GM12878 (cell line): Measurements from ENCODE around the gene BTG4. TPM values are rescaled to one million over a fixed set of nuclear protein-coding genes. Genes with fewer than 3 reads are reported as not detected.

ENCODE experiments used
- ATAC-seq: fragments of 200-7000 bp; cut with Tn5 transposase; 3 replicates; pipeline ENCODE4 v1.9.1; 2020; ENCODE audit warnings: mild to moderate bottlenecking, moderate library complexity
- BruUV-seq: library from RNA; stranded (reverse); fragments of 400-500 nt; replicated peaks from 2 replicates; lab custom pipeline; 2021; lab: Mats Ljungman, UMichigan
- CTCF ChIA-PET: fragments of 300-600 bp; sonication (Branson Sonifier 250); formaldehyde crosslinking; extraction: SDS; loops from one replicate; lab custom pipeline; 2021; ENCODE audit warnings: inconsistent platforms; lab: Yijun Ruan, JAX
- POLR2A ChIA-PET: fragments of 350-600 bp; formaldehyde crosslinking; extraction: SDS; loops from one replicate; lab custom pipeline; 2021; ENCODE audit warnings: inconsistent platforms; lab: Charles Lee
- RAD21 ChIA-PET: fragments of 300-600 bp; sonication (Branson Sonifier 250); formaldehyde crosslinking; loops from one replicate; lab custom pipeline; 2023; ENCODE audit warnings: antibody characterized with exemption; ENCODE audit not compliant: unreplicated experiment; lab: Charles Lee
- SMC1A ChIA-PET: fragments of 300-600 bp; sonication (Branson Sonifier 250); formaldehyde crosslinking; loops from one replicate; lab custom pipeline; 2023; ENCODE audit not compliant: unreplicated experiment, uncharacterized antibody; lab: Charles Lee
- DNase-seq: peaks from one replicate; pipeline ENCODE4 v3.0.0-alpha.2; 2011; ENCODE audit warnings: low read depth, low spot score
- FAIRE-seq: peaks from 3 replicates; lab custom pipeline; 2011; peaks lifted over from hg19 to GRCh38; lab: Jason Lieb, UNC
- H2AFZ ChIP-seq: 2 replicates; pipeline ENCODE4 v1.6.0; 2011; ENCODE audit warnings: low read depth, low read length, control low read depth; ENCODE audit not compliant: control insufficient read depth
- H3K27ac ChIP-seq: 2 replicates; pipeline ENCODE4 v1.5.1; 2011; ENCODE audit warnings: control low read depth; ENCODE audit not compliant: control insufficient read depth, insufficient read depth
- H3K27me3 ChIP-seq, 2 experiments: replicated peaks in 1 of 2; 2 replicates each; pipeline versions ENCODE4 v1.6.0 to v1.6.1; 2011; ENCODE audit warnings: low read length in 1 of 2; ENCODE audit not compliant: control insufficient read depth in 2 of 2, insufficient read depth in 2 of 2
- H3K36me3 ChIP-seq, 2 experiments: 2 replicates each; pipeline ENCODE4 v1.5.1; 2011; ENCODE audit warnings: low read length in 1 of 2; ENCODE audit not compliant: control insufficient read depth in 2 of 2, insufficient read depth in 2 of 2
- H3K4me1 ChIP-seq: 2 replicates; pipeline ENCODE4 v1.6.1; 2011; ENCODE audit warnings: mild to moderate bottlenecking, low read length, moderate library complexity, mixed read lengths; ENCODE audit not compliant: control insufficient read depth, insufficient read depth
- H3K4me2 ChIP-seq: 2 replicates; pipeline ENCODE4 v1.6.0; 2011; ENCODE audit warnings: control low read depth; ENCODE audit not compliant: control insufficient read depth, insufficient read depth
- H3K4me3 ChIP-seq: fragments of 200-600 bp; sonication (generic); 2 replicates; pipeline ENCODE4 v1.5.1; 2016
- H3K79me2 ChIP-seq: 2 replicates; pipeline ENCODE4 v1.6.0; 2011; ENCODE audit warnings: low read length; ENCODE audit not compliant: control insufficient read depth, insufficient read depth
- H3K9ac ChIP-seq: 2 replicates; pipeline ENCODE4 v1.8.0; 2011; ENCODE audit warnings: low read length, control low read depth, mixed read lengths; ENCODE audit not compliant: control insufficient read depth, insufficient read depth
- H3K9me3 ChIP-seq: replicated peaks from 3 replicates; pipeline ENCODE4 v1.5.1; 2011; ENCODE audit warnings: mild to moderate bottlenecking, low read length; ENCODE audit not compliant: control insufficient read depth, insufficient read depth
- H4K20me1 ChIP-seq: 2 replicates; pipeline ENCODE4 v1.6.0; 2011; ENCODE audit not compliant: control insufficient read depth, insufficient read depth
- CBX3 ChIP-seq: fragments of 200-600 bp; sonication (generic); IDR thresholded peaks from 2 replicates; pipeline ENCODE4 v1.6.1; 2016; ENCODE audit warnings: low read depth, borderline replicate concordance
- HDAC2 ChIP-seq: fragments of 200-600 bp; sonication (generic); IDR thresholded peaks from 2 replicates; pipeline ENCODE4 v1.6.1; 2017
- KAT2A ChIP-seq: conservative IDR thresholded peaks from 2 replicates; pipeline ENCODE4 v1.6.1; 2011; ENCODE audit warnings: low read depth, low read length; ENCODE audit not compliant: control insufficient read depth
- MTA2 ChIP-seq: fragments of 450-650 bp; IDR thresholded peaks from 2 replicates; pipeline ENCODE4 v1.6.1; 2016; ENCODE audit warnings: low read depth, mild to moderate bottlenecking, moderate library complexity
- MYC ChIP-seq: IDR thresholded peaks from 2 replicates; pipeline ENCODE4 v1.6.1; 2011; ENCODE audit warnings: mild to moderate bottlenecking, low read length, moderate library complexity, inconsistent platforms; ENCODE audit not compliant: insufficient read depth, insufficient replicate concordance, insufficient read length, severe bottlenecking
- NFXL1 ChIP-seq: fragments of 450-650 bp; IDR thresholded peaks from 2 replicates; pipeline ENCODE4 v1.6.1; 2017; ENCODE audit warnings: antibody characterized with exemption, mild to moderate bottlenecking, borderline replicate concordance
- POLR2A ChIP-seq: IDR thresholded peaks from 2 replicates; pipeline ENCODE4 v1.6.1; 2011; ENCODE audit warnings: low read depth, mild to moderate bottlenecking, low read length
- RAD21 ChIP-seq: IDR thresholded peaks from 2 replicates; pipeline ENCODE4 v1.6.1; 2011; ENCODE audit warnings: mild to moderate bottlenecking, low read depth, low read length, moderate library complexity; ENCODE audit not compliant: insufficient read depth
- SMC3 ChIP-seq: IDR thresholded peaks from 2 replicates; pipeline ENCODE4 v1.6.1; 2011; ENCODE audit warnings: low read length, improper control_type of control experiment, borderline replicate concordance
- WGBS: methylation state at CpG from one replicate; pipeline ENCODE4 v1.1.6; 2016; ENCODE audit warnings: low lambda C conversion rate; ENCODE audit not compliant: insufficient replicate concordance, insufficient coverage; ENCODE audit errors: missing lambda C conversion rate; 5-methylcytosine and 5-hydroxymethylcytosine counted together
- in situ Hi-C: fragments of 300-500 bp; cut with MboI; formaldehyde crosslinking; loops from 9 replicates; pipeline ENCODE4 v1.14.3; 2018; ENCODE audit warnings: mixed read lengths
- intact Hi-C: fragments of 100-400 bp; cut with micrococcal nuclease; formaldehyde crosslinking; loops from one replicate; pipeline ENCODE4 v1.14.2; 2022; ENCODE audit not compliant: unreplicated experiment
- polyA plus RNA-seq, 11 experiments: library from polyadenylated mRNA; depleted of rRNA in 4 of 11; unstranded in 6 of 11; stranded (reverse) in 5 of 11; fragments of >200 nt; fragmentation: Nextera tagmentation in 4 of 11; fragmentation: Illumina TruSeq in 1 of 11; extraction: Ambion mirVana in 4 of 11; extraction: Trizol in 1 of 11; gene quantifications; 1 replicate in 1 of 11; 2 replicates in 10 of 11; pipeline versions ENCODE4 v1.2.1 to v1.2.3, GENCODE V29; 2011 to 2016; ENCODE audit warnings: inconsistent platforms in 2 of 11, missing spikeins in 2 of 11, low read depth in 1 of 11
- total RNA-seq, 4 experiments: library from RNA; depleted of rRNA in 3 of 4; stranded (reverse); fragments of >200 nt in 3 of 4; fragmentation: Illumina TruSeq in 1 of 4; extraction: Trizol in 1 of 4; gene quantifications; 2 replicates each; pipeline versions ENCODE4 v1.2.1 to v1.2.3, GENCODE V29; 2013 to 2021
- TF ChIP-seq, protein P1 (sequence below): IDR thresholded peaks from 2 replicates; pipeline ENCODE4 v1.6.1; 2011; ENCODE audit warnings: low read depth, low read length, improper control_type of control experiment, borderline replicate concordance
- TF ChIP-seq, protein P2 (sequence below): fragments of 450-650 bp; IDR thresholded peaks from 2 replicates; pipeline ENCODE4 v1.6.1; 2017; ENCODE audit warnings: borderline replicate concordance
- TF ChIP-seq, protein P3 (sequence below): IDR thresholded peaks from 2 replicates; pipeline ENCODE4 v1.6.1; 2012; ENCODE audit warnings: low read depth, low read length, improper control_type of control experiment
- TF ChIP-seq, protein P4 (sequence below), 3 experiments: IDR thresholded peaks in 2 of 3; conservative IDR thresholded peaks in 1 of 3; 2 replicates each; pipeline ENCODE4 v1.5.1; 2011; ENCODE audit warnings: low read depth in 3 of 3, low read length in 3 of 3, mild to moderate bottlenecking in 3 of 3, control low read depth in 2 of 3, moderate library complexity in 2 of 3, inconsistent platforms in 1 of 3, mixed read lengths in 1 of 3; ENCODE audit not compliant: control insufficient read depth in 2 of 3, insufficient read depth in 1 of 3; ENCODE audit errors: extremely low read depth in 1 of 3
- TF ChIP-seq, protein P5 (sequence below): IDR thresholded peaks from 2 replicates; pipeline ENCODE4 v1.6.1; 2012; ENCODE audit warnings: low read depth, low read length, improper control_type of control experiment

The BTG4 gene
- total and polyA plus RNA-seq, 10 of the 15 experiments (the other 5 are each of a cell fraction or from before 2014, with no cell fraction given), result 0.14 TPM; not detected in 9

DNA sequence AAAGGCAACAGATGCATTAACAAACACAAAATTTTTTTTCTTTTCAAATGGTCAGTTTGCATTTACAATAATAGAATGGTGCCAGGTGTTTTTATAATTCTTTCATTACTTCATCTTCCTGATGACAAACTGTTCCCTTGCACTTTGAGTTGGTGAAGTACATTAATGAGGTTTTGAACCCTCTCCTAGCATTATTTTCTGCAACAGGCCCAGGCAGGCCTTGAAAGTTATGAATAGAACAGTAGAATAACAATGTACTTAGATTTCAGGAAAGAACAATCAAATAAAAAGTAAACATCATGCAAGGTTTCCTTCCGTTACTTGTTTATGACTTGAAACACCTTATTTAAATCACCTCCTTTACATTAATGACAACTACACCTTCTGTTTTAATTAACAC lies 9.6 kb downstream of the BTG4 start:
- SMC1A ChIA-PET, result interaction anchor here (1.4 kb wide), 1 partner anchor 11 kb away, joined by 3 read pairs; no protein-coding TSS in a partner anchor
- Histone ChIP-seq H2AFZ (no peak overlapping the region), H3K9ac (no peak overlapping the region), H3K4me3 (no peak overlapping the region), H3K27me3 (no peaks in the 10 kb centered on the region), H3K36me3 (no peaks in the 10 kb centered on the region), H3K79me2 (no peaks in the 10 kb centered on the region), H3K4me2 (no peak overlapping the region), H3K9me3 (no peaks in the 10 kb centered on the region; the same call in 2 of the 3 replicates), H3K27ac (no peak overlapping the region), H3K4me1 (no peaks in the 10 kb centered on the region), H4K20me1 (no peaks in the 10 kb centered on the region)
- no peak for DNase-seq
- no TSS peak for BruUV-seq
- in situ Hi-C loops, result no loop called here
- TF ChIP-seq NFXL1 (no peak), HDAC2 (no peak), RAD21 (no peak), CBX3 (no peak), SMC3 (no peak), MYC (no peak), KAT2A (no peak), MTA2 (no peak), POLR2A (no peak)
- TF ChIP-seq, protein P1, sequence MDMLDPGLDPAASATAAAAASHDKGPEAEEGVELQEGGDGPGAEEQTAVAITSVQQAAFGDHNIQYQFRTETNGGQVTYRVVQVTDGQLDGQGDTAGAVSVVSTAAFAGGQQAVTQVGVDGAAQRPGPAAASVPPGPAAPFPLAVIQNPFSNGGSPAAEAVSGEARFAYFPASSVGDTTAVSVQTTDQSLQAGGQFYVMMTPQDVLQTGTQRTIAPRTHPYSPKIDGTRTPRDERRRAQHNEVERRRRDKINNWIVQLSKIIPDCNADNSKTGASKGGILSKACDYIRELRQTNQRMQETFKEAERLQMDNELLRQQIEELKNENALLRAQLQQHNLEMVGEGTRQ, result no peak
- TF ChIP-seq, protein P2, sequence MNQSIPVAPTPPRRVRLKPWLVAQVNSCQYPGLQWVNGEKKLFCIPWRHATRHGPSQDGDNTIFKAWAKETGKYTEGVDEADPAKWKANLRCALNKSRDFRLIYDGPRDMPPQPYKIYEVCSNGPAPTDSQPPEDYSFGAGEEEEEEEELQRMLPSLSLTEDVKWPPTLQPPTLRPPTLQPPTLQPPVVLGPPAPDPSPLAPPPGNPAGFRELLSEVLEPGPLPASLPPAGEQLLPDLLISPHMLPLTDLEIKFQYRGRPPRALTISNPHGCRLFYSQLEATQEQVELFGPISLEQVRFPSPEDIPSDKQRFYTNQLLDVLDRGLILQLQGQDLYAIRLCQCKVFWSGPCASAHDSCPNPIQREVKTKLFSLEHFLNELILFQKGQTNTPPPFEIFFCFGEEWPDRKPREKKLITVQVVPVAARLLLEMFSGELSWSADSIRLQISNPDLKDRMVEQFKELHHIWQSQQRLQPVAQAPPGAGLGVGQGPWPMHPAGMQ, result no peak
- TF ChIP-seq, protein P3, sequence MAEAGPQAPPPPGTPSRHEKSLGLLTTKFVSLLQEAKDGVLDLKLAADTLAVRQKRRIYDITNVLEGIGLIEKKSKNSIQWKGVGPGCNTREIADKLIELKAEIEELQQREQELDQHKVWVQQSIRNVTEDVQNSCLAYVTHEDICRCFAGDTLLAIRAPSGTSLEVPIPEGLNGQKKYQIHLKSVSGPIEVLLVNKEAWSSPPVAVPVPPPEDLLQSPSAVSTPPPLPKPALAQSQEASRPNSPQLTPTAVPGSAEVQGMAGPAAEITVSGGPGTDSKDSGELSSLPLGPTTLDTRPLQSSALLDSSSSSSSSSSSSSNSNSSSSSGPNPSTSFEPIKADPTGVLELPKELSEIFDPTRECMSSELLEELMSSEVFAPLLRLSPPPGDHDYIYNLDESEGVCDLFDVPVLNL, result no peak
- TF ChIP-seq, protein P4, sequence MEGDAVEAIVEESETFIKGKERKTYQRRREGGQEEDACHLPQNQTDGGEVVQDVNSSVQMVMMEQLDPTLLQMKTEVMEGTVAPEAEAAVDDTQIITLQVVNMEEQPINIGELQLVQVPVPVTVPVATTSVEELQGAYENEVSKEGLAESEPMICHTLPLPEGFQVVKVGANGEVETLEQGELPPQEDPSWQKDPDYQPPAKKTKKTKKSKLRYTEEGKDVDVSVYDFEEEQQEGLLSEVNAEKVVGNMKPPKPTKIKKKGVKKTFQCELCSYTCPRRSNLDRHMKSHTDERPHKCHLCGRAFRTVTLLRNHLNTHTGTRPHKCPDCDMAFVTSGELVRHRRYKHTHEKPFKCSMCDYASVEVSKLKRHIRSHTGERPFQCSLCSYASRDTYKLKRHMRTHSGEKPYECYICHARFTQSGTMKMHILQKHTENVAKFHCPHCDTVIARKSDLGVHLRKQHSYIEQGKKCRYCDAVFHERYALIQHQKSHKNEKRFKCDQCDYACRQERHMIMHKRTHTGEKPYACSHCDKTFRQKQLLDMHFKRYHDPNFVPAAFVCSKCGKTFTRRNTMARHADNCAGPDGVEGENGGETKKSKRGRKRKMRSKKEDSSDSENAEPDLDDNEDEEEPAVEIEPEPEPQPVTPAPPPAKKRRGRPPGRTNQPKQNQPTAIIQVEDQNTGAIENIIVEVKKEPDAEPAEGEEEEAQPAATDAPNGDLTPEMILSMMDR (IDR thresholded peaks at IDR 0.05 in 2 of 3, conservative IDR thresholded peaks at IDR 0.05 in 1 of 3; ENCODE audit: control insufficient read depth in 2 of 3, extremely low read depth in 1 of 3, insufficient read depth in 1 of 3, low read depth in 3 of 3, low read length in 3 of 3), result no peak
- TF ChIP-seq, protein P5, sequence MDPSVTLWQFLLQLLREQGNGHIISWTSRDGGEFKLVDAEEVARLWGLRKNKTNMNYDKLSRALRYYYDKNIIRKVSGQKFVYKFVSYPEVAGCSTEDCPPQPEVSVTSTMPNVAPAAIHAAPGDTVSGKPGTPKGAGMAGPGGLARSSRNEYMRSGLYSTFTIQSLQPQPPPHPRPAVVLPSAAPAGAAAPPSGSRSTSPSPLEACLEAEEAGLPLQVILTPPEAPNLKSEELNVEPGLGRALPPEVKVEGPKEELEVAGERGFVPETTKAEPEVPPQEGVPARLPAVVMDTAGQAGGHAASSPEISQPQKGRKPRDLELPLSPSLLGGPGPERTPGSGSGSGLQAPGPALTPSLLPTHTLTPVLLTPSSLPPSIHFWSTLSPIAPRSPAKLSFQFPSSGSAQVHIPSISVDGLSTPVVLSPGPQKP, result no peak
- ATAC-seq, result no peak
- POLR2A ChIA-PET, result no interaction called here
- RAD21 ChIA-PET, result no interaction called here
- WGBS, result 35% methylated on average over 1 of the region's 1 CpG
- FAIRE-seq, result no peak
- intact Hi-C loops, result no loop called here
- CTCF ChIA-PET, result no interaction called here
